ENCODE results near the gene CRYGN.

The CRYGN gene

DNA sequence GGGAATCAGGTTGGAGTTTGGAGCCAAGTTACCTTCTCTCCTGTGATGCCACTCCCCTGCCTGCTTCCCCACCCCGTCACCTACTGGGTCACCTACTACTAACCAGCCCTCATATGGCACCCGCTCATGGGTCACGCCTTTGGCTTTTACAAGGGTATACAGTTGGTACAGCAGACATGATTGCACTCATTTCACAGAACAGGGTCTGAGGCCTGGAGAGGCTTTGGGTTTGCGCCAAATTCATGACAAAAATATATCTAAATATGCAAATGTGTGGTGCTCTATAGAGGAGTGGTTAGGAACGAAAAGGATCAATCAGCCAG, 10.7 kb downstream of the CRYGN start:
- H3K4me1 Mint-ChIP-seq, result peaks cover 50% of the 10 kb centered on the region
- no peak overlapping the region for H3K4me3 Mint-ChIP-seq
- H3K27me3 Mint-ChIP-seq (ENCODE audit: low read depth, poor library complexity), result peaks cover 15% of the 10 kb centered on the region
- H3K27ac Mint-ChIP-seq, result peak overlapping the region; percentile 100
- no peak for DNase-seq
- TF ChIP-seq, protein P1, sequence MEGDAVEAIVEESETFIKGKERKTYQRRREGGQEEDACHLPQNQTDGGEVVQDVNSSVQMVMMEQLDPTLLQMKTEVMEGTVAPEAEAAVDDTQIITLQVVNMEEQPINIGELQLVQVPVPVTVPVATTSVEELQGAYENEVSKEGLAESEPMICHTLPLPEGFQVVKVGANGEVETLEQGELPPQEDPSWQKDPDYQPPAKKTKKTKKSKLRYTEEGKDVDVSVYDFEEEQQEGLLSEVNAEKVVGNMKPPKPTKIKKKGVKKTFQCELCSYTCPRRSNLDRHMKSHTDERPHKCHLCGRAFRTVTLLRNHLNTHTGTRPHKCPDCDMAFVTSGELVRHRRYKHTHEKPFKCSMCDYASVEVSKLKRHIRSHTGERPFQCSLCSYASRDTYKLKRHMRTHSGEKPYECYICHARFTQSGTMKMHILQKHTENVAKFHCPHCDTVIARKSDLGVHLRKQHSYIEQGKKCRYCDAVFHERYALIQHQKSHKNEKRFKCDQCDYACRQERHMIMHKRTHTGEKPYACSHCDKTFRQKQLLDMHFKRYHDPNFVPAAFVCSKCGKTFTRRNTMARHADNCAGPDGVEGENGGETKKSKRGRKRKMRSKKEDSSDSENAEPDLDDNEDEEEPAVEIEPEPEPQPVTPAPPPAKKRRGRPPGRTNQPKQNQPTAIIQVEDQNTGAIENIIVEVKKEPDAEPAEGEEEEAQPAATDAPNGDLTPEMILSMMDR (IDR thresholded peaks at IDR 0.05), result no peak
- H3K9me3 Mint-ChIP-seq, result peaks cover 4% of the 10 kb centered on the region
- H3K36me3 Mint-ChIP-seq (ENCODE audit: low read depth), result no peaks in the 10 kb centered on the region

DNA sequence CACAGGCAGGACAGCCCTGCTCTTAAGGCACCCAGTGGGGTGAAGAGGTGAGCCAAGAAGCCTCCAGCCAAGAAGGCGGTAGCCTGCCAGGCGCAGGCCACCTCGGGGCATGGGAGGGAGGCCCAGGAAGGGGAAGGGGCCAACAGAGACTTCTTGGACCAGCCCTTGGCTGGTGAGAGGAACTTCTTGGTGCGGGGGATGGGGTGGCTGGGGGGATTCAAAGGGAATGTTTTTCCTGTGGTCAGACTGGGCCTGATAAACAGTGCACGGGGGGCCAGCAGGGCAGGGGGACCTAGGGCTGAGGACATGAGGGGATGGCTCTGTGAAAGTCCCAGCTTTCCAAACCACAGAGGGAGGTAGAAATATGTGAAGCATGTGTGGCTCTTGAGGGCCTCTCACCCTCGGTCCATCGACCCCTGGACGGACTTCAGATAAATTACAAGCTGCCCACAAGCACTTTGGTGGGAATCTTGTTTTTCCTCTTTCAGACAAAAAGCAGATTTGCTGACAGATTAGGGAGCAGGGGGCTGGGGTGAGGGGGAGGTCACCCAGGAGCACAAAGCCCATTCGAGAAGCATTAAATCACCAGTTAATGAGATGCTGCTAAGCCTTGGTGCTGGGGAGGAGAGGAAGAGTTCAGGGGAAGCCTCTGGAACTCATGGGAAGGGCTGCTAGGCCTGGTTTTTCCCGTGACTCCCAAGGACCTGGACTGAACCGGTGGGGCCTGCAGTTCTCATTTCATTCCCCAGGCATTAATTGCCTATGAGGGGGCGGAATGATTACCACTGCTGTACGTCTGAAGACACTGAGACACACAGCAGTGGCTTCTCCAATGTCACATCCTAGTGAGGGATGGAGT, 11.3 kb downstream of the CRYGN start:
- peak overlapping the region; percentile 100 for H3K27ac Mint-ChIP-seq
- H3K9me3 Mint-ChIP-seq, result peaks cover 10% of the 10 kb centered on the region
- TF ChIP-seq, protein P1 (IDR thresholded peaks at IDR 0.05), result no peak
- peaks cover 17% of the 10 kb centered on the region for H3K27me3 Mint-ChIP-seq (ENCODE audit: low read depth, poor library complexity)
- H3K4me3 Mint-ChIP-seq, result peak overlapping the region; percentile 74
- peaks cover 50% of the 10 kb centered on the region for H3K4me1 Mint-ChIP-seq
- peak; percentile 74 for DNase-seq
- no peaks in the 10 kb centered on the region for H3K36me3 Mint-ChIP-seq (ENCODE audit: low read depth)

GRCh38 chr7:151427705-151428377, 12.1 kb downstream of the CRYGN start:
- Mint-ChIP-seq H3K4me1 (peaks cover 50% of the 10 kb centered on the region), H3K27ac (peak overlapping the region; percentile 100), H3K36me3 (ENCODE audit: low read depth) (peaks cover 4% of the 10 kb centered on the region), H3K4me3 (peak overlapping the region; percentile 74), H3K9me3 (peaks cover 18% of the 10 kb centered on the region), H3K27me3 (ENCODE audit: low read depth, poor library complexity) (peaks cover 17% of the 10 kb centered on the region)
- DNase-seq, result no peak
- TF ChIP-seq, protein P1 (IDR thresholded peaks at IDR 0.05), result no peak

DNA sequence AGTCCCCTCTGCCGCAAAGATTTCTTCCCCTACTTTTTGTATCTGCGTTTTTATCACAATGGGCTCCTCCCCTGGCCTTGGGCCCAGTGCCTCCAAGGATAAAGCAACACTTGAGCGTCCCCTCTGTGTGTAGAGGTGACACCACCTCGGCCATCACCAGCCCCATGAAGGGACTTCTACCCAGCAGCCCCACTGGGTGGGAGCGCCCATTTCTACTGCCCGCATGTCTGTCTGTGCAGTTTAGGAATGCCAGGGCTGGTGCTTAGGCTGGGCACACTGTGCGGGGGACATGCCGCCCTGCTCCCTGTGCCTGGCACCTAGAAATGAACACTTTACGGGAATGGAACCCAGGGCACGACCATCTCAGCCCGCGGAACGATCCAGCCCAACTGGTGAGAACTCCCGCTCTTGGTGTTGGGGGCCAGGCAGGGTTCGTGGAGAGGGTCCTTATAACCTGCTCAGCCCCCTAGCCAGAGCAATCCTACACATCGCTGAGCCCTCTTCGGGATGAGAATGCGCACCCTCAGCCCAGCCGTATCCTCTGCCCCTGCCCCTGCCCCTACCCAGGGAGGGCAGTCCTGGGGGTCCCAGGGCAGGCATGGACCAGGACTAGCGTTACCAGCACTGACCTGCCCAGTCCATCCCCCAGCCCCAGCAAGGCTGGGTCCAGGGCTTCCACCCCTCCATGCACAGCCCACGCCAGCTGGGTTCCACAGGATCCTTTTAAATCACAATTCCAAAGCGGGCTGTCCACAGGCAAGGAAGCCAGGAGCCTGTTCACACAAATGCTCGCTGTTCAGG, 12.8 kb downstream of the CRYGN start:
- Mint-ChIP-seq H3K4me1 (peaks cover 50% of the 10 kb centered on the region), H3K4me3 (no peak overlapping the region), H3K27ac (peak overlapping the region; percentile 100), H3K27me3 (ENCODE audit: low read depth, poor library complexity) (peaks cover 17% of the 10 kb centered on the region), H3K36me3 (ENCODE audit: low read depth) (peaks cover 12% of the 10 kb centered on the region), H3K9me3 (peaks cover 25% of the 10 kb centered on the region)
- TF ChIP-seq, protein P1 (IDR thresholded peaks at IDR 0.05), result no peak
- no peak for DNase-seq

GRCh38 chr7:151426441-151426903, 13.5 kb downstream of the CRYGN start:
- DNase-seq, result no peak
- Mint-ChIP-seq H3K4me3 (no peak overlapping the region), H3K36me3 (ENCODE audit: low read depth) (peaks cover 17% of the 10 kb centered on the region), H3K27me3 (ENCODE audit: low read depth, poor library complexity) (peaks cover 17% of the 10 kb centered on the region), H3K4me1 (peaks cover 50% of the 10 kb centered on the region), H3K9me3 (peaks cover 32% of the 10 kb centered on the region), H3K27ac (no peak overlapping the region)
- TF ChIP-seq, protein P1 (IDR thresholded peaks at IDR 0.05), result no peak
